Cerebellar nuclear complex (tissue), 1 donor: ENCODE measurements around the gene COL7A1.

Experiments
- DNase-seq, 2 experiments: peaks; one replicate each; lab custom pipeline; 2025; lab: John Stamatoyannopoulos, UW

Gene COL7A1

DNA sequence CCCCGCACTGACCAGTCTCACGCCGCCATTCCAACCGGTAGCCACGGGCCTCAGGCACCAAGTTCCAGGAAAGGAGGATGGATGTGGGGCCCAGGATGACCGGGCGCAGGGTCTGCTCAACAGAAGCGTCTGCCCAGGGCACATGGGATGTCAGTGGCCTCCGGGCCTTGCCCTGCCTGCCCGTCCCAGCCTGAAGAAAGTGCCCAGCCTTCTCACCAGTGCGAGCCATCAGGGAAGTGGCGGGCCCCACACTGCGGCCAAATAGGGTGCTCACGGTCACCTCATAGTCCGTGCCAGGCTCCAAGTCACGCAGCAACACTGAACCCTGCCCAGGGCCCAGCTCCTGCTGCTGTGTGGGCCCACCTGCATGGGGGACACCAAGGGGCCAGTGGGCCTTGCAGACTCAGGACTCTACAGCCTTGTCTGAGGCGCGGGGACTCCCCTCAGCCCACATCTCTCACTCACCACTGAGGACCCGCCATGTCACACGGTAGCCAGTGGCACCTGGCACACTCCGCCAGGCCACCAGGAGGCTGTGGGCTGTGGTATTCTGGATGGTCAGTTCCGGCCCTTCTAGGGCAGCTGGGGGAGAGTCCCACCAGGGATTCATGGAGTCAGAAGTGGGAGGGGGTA lies 3.1 kb downstream of the COL7A1 start:
- DNase-seq = no peak

DNA sequence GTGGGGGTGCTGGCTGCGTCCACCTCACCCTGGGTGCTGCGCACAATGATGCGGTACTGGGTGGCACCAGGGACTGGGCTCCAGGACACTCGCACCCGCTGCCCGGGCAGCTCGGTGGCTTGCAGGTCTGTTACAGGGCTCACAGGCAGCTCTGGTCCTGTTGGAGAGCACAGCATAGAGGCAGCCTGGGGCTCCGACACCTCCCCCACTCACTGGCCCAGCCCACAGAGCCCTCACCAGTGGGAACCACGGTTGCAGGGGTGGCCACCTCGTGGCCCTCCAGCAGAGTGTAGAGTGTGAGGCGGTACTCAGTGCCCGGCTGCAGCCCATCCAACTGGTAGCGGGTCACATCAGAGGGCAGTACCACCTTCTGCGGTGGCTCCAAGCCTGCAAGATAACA lies 3.7 kb downstream of the COL7A1 start:
- no peak for DNase-seq

DNA sequence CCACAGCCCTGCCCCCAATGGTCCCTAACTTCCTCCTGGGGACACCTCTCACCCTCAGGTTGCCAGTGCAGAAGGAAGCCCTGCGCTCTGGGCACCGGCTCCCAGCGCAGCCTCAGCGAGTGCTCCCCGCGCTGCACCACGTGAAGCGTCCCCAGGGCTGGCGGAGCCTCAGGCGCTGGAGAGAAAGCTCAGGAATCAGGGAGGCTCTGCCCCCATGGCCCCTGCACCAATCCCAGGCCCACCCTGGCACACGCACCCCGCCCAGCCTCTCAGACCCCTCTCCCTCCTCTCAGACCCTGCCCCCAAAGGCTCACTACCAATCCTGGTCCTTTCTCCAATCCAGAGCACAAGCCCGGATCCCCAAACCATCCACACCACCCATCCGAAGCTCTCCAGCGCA lies 6.9 kb downstream of the COL7A1 start:
- no peak for DNase-seq

DNA sequence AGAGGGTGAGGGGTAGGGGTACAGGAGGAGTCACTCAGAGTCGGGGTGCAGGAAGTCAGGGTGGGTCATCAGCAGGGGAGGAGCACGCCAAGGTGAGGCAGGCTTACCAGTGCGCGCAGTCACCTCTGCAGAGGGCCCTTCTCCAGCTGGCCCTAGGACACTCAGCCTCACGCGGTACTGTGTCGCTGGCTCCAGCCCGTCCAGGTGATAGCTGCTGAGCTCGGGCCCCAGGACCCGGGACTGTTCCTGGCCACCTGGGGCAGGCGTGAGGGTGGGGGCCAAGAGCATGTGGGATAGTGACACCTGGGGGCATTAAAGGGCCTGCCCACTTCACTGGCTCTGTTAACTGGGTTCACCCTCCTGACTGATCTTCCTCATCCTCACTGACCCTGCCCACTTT lies 7.4 kb downstream of the COL7A1 start:
- DNase-seq = no peak

DNA sequence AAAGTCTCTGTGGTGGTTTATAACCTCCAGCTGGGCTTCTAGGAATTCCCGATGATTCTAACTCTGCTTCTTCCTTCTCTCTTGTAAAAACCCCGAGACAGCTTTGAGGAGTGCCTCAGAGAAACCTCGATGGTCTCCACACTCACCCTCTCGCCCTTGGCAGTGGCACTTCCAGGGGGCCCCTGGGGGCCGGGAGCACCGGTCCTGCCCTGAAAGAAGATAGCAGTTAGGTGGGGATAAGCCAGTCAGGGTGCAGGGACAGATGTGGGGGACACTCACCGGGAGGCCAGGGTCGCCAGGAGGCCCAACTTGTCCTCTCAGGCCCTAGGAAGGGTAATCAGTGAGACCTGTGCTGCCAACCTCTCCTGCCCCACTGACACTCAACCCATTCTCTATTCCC lies 9.7 kb downstream of the COL7A1 start:
- DNase-seq = no peak

DNA sequence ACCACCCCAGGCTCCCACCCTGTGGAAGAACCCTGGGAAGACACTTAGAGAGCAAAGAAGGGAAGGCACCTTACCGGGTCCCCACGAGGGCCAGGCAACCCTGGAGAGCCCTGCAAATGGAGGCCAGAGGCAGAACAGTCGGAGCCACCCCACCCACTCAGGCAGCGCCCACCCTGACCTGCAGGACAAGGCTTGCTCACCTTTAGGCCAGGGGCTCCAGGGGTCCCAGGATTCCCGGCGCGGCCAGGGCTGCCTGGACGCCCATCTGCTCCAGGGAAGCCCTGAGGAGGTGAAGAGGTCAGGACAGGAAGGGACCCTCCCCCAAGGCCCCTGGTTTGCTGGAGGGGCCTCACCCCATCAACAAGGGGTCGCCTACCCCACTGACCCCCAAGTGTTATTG lies 10.3 kb downstream of the COL7A1 start:
- no peak for DNase-seq

DNA sequence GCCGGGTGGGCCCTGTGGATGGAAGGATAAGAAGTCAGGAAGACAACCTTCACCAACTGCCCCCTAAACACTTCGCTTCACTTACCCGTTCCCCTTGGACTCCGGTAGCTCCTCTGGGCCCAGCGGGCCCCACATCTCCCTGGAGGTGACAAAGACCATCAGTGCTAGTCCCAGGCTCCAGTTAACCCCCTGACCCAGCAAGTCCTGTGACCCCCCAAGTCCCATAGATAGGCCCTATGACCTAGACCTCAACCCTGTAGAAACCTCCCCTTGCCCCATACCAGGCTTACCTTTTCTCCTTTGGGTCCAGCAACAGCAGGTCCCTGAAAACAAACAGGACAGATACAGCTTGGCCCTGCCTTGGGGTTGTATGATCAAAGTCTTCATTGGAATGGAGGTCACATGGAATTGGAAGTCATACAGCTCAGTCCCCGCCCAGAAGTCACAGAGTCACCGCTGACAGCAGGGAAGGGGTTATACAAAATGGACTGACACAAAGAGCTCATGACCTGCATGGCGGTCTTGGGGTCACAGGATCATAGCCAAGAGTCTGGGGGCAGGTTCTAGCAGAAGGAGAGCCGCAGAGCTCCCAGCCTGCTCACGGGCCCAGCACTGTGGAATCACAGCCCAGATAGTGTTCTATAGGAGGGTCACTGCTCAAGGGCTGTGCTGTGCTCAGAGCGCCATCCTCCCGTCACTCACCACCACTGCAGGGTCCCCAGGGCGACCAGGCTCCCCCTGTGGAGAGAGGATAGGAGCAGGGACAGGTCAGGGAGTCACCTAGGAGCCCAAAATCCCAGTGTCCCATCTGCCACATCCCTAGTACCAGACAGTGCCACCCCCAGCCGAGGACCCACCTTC lies 13.3 kb downstream of the COL7A1 start:
- DNase-seq = no peak

DNA sequence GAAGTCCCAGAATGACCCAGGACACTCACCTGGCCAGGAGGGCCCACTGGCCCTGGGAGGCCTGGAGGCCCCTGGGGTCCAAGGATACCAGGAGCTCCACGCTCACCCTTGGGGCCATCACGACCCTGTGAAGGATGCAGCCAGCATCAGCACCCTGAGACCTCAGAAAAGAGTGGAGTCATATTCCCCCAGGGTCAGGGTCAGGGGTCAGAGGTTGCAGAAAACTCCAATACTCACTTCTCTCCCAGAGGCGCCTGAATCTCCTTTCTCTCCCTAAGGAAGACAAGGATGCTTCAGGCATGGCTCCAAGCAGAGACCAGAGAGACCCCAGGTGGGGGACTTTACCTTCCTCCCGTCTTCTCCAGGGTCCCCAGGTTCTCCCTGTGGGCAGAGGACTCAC lies 18.5 kb downstream of the COL7A1 start:
- DNase-seq = no peak

DNA sequence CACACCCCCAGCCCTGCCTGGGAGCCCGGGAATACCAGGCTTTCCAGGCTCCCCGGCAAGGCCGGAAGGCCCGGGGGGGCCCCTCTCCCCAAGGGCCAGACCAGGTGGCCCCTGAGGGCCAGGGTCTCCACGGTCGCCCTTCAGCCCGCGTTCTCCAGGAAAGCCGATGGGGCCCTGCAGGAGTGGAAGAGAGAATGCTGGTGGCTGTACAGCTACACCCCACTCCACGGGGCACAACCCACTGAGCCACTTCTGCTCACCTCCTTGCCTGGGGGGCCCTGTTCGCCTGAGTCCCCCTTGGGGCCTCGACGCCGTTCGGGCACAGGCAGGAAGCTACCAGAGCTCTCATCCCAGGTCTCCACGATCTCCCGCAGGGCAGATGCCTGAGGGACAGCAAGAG lies 19.8 kb downstream of the COL7A1 start:
- DNase-seq = no peak

DNA sequence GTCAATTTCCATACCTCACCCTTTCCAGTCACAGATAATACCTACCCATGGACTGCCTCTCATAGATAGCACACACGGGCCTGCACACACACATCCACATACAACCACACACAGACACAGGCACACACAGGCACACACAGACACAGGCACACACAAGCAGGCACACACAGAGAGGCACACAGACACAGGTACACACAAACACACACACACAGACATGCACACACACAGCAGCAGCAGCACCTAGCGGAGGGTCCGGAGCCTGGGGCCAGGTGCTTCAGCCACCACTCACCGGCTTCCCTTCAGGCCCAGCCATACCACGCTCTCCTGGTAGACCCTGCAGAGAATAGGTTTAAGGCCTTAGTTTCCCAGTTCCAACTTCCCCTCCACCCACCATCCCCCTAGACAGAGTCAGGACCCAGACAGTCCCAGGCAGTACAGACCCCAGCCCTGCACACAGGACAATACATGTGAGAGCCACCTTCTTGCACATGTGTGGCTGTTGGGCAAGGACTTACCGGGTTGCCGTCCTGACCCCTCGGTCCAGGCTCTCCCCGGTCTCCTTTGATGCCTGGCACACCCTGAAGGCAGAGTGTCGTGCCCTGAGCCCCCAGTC lies 21.1 kb downstream of the COL7A1 start:
- no peak for DNase-seq

DNA sequence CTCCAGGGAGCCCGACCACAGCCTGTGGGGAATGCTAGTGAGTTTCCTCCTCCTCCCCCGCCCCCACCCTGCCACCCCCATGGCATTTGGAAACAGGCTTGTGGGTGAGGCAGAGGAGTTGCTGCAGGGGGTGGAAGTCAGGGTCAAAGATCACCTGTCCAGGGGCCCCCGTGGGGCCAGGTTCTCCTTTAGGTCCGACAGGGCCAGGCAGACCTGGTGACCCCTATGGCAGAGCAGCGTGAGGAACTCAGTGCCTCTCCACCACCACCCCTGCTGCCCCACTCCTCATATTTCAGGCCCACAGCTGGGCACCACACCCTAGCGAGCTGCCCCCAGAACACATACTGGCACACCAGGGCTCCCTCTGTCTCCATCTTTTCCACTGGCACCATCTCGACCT lies 22.6 kb downstream of the COL7A1 start:
- no peak for DNase-seq

DNA sequence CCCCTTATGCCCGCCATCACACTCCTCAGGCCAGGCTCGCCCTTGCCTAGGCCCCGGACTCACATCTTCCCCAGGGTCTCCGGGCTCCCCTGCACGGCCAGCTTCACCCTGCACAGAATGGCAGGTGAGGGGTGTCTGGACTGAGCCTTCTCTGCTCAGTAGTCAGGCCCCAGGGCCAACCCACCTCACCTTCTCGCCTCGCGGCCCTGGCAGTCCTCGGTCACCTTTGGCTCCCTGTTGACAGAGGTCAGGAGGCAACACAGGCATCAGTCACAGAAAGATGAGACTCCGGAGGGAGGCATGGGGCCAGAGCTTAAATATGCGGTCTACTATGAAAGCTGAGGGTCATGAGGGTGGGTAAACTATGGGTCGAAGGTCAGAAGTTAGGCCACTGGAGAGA lies 23.2 kb downstream of the COL7A1 start:
- DNase-seq = no peak

DNA sequence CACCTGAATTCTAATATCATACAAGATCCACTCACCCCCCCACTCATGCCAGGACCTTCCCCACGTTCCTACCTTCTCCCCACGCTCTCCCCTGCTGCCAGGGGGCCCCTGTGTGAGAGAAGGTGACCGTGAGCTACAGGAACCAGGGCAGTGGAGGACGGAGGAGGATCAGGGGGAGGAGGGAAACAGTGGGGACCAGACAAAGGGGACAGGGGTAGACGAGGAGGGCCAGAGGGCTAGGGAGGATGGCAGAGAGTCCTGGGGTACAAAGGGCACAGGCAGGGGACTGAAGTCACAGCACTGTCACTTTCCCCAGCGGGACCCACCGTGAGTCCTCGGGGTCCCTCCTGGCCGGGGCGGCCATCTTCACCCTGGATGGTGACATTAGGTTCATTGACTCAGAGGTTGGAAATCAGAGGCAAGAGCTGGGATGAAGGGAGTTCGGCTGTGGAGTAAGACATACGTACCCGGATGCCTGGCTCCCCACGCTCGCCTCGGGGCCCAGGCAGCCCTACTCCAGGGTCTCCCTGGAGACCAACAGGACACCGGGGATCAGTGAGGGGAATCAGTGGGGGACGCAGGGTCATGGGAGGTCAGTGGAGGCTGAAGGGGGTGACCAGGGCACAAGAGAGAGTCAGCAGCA lies 25.2 kb downstream of the COL7A1 start:
- no peak for DNase-seq

DNA sequence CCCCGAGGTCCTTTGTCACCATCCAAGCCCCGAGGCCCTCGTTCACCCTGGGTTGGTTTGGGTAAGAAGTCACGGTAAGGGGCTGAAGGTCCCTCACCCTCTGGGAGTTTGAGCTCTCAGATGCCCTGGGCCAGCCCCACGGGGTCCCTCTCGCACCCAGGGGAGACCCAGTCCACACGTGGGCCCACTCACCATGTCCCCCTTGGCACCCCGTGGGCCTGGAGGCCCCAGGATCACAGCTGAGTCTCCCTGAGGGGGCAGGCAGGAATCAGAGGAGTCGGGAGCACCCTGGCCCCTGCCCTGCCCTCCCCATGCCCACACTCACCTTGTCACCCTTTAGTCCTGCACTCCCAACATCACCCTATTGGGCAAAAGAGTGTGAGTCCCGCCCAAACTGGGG lies 25.7 kb downstream of the COL7A1 start:
- DNase-seq = no peak

DNA sequence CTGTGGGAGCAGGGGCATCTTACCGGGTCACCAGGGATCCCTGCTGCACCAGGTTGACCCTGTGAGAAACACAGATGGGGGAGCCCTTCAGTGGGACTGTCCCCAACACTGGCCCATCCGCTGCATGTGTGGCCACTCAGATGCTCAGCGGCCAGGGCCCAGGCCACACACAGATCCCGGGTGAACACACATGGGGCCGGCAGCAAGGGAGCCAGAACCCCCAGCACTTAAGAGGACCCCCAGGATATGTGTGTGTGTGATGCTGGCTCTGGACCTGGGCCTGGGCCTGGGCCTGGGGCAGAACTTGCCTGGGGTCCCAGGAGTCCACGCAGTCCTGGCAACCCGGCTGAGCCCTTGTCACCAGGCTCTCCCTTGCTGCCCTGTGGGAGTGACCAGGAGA lies 26.7 kb downstream of the COL7A1 start:
- DNase-seq = no peak

DNA sequence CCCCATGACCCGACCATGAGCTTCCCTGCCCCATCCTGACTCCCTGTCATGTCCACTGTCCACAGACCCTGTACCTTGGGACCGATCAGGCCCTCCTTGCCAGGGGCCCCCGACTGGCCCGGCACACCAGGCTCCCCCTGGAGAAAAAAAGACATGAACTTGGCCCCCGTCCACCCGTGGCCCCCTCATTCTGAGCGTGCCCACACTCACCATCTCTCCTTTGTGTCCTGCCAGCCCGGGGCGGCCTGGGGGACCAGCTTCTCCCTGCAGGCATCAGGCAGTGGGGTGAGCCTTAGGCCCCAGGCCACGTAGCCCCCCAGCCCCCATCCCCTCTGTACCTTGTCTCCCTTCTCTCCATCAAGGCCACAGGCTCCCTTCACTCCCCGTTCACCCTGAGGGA lies 27.6 kb downstream of the COL7A1 start:
- no peak for DNase-seq

DNA sequence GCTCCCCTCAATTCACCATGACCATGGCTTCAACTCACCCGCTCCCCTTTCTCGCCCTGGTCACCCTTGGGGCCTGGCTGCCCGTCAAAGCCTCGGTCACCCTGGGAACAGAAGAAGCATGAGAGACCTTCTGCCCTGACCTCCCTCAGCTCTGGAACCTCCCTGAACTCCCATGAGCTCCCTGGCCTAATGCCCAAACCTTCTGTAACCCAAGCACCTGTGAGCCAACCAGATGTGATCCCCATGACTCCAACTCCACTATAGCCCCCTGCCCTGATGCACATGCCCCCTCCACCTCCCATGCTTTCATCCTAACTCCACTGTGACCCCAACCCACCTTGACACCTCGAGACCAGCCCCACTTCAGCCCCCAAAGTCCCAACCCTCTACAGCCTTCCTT lies 28.0 kb downstream of the COL7A1 start:
- DNase-seq = no peak

DNA sequence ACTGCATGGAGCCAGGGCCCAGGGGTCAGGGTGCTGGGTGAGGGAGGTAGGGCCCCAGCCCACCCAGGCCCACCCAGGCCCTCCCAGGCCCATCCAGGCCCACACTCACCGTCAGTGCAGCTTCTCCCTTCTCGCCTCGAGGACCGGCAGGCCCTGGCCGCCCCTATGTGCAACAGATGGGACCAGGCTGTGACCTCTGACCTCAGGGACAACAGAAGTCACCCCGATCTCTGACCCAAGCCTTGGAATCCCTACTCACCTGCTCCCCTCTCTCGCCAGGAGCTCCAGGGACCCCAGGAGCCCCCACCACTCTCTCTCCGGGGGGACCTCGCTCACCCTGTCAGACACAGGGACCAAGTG lies 28.7 kb downstream of the COL7A1 start:
- no peak for DNase-seq

DNA sequence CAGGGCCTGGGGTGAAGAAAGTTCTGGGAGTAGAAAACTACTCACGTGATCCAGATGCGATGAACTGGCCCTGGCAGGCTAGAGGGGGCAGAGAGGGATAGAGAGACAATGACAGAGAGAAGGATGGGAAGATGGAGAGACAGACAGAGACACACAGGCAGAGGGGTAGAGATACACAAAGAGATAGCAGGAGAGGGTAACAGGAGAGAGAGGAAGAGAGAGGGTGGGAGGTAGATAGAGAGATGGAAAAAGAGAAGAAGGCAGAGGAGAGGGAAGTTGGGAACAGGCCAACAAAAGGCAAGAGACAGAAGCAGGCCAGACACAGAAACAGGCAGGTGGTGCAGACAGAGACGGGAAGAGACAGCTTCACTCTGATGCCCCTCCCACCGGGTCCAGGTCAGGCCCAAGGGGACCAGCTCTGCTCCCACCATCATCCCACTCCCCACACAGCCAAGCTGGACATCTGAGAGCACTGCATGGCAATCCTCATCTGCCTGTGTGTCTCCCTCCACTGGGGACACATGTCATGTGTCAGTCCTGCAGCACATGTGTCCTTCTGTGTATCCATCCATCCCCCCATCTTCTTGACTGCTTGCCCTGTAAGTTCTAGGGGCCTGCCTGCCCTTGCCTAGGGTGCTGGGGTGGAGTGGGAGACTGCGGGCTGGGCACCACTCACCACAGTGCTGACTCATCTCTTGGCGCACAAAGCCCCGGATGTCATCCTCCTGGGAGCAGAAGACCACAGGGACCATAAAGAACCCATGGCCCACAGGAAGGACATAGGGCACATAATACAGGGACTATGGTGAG lies 29.3 kb downstream of the COL7A1 start:
- DNase-seq = no peak

DNA sequence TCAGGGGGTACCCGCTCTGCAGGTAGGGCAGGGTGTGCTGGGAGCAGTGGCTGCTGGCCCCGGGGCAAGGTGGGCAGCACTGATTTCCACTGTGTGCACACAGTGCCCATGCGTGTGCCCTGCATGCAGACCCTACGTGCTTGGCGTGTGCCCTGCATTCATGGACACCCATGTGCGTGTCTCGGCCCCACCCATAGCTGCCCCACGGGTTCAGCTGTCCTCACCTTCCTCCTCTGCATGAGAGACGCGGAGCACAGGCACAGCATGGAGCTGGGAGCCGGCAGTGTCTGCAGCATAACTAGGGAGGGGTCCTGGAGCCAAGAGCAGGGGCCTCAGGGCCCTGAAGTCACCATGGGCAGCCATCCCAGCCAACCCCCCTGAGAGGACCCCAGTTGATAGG lies 29.9 kb downstream of the COL7A1 start:
- no peak for DNase-seq

DNA sequence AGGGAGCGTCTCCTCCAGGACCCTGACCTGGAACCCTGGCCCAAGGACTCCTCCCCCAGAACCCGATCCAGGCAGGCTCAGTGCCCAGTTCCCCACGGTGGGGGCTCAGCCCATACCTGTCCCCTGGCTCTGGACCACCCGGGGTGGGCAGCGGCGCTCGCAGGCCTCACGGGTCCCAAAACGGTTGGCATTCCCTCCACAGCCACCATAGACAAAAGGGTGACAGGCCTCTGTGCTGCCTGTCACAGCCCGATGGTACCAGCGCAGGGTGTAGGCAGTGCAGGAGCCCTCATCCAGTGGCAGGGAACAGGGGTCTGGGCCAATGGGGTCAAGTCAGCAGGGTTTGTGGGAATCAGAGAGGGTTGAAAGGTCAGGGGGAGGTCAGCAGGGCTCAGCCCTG lies 30.5 kb downstream of the COL7A1 start:
- no peak for DNase-seq

DNA sequence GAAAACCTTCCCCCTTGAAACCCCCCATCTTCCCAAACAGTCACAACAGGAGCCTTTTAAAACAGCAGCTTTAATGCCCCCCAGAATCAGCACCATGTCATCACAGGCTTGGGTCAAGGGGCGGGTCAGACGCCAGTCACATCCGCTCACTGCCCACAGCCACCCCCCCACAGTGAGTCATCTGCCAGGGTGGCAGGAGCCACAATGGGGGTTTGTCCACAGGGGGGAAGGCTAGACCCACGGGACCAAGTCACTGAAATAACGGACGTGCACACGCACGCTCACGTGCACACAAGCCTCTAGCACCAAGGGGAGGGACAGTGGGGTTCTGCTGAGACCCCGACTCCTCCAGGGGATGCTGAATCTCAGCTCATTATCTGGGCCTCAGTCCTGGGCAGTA lies 31.1 kb downstream of the COL7A1 start:
- DNase-seq = no peak
